Stomach (tissue), 4 donors: ENCODE data around the gene CDH7.

Experiments
- POLR2A ChIP-seq, 4 donors: fragments of 450-650 bp; IDR thresholded peaks; one replicate each; pipeline ENCODE4 v1.6.1; 2016; ENCODE audit warnings: antibody characterized with exemption in 4 of 4, control low read depth in 2 of 4, mild to moderate bottlenecking in 1 of 4, moderate library complexity in 1 of 4
- POLR2AphosphoS5 ChIP-seq, 3 donors: sonication (generic); formaldehyde crosslinking; IDR thresholded peaks; one replicate each; pipeline ENCODE4 v1.6.1; 2016; ENCODE audit warnings: antibody characterized with exemption in 3 of 3
- TF ChIP-seq, protein P1 (sequence below), 7 experiments: fragments of 450-650 bp in 4 of 7; fragments of 200-600 bp in 3 of 7; sonication (generic) in 3 of 7; IDR thresholded peaks; one replicate each; pipeline ENCODE4 v1.5.1; 2016 to 2019; ENCODE audit warnings: antibody characterized with exemption in 7 of 7, control low read depth in 2 of 7, mild to moderate bottlenecking in 1 of 7

DNA sequence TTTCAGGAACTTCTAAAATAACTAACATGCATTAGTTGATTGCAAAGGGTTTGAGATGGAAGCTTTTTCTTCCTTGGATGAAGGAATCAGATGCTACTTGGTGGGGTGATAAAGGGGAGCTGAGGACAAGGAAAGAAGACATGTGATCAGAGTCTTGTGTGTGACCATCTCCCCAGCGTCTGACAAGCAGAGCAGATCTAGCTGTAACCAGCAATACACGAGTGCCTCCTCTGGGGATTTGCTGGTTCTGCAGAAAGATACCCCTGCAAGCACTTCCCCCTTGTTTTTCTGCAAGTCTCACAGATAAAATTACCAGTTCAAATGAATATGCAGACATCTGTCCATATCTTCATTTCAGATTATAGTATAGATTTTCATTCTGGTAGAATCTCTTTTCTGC lies 2.7 kb downstream of the CDH7 start:
- TF ChIP-seq POLR2A (IDR thresholded peaks at IDR 0.05) (no peak), POLR2AphosphoS5 (IDR thresholded peaks at IDR 0.05) (no peak)
- TF ChIP-seq, protein P1, sequence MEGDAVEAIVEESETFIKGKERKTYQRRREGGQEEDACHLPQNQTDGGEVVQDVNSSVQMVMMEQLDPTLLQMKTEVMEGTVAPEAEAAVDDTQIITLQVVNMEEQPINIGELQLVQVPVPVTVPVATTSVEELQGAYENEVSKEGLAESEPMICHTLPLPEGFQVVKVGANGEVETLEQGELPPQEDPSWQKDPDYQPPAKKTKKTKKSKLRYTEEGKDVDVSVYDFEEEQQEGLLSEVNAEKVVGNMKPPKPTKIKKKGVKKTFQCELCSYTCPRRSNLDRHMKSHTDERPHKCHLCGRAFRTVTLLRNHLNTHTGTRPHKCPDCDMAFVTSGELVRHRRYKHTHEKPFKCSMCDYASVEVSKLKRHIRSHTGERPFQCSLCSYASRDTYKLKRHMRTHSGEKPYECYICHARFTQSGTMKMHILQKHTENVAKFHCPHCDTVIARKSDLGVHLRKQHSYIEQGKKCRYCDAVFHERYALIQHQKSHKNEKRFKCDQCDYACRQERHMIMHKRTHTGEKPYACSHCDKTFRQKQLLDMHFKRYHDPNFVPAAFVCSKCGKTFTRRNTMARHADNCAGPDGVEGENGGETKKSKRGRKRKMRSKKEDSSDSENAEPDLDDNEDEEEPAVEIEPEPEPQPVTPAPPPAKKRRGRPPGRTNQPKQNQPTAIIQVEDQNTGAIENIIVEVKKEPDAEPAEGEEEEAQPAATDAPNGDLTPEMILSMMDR (IDR thresholded peaks at IDR 0.05) = no peak
